ENCODE results near the gene ALDH2. TPM values are rescaled to one million over a fixed set of nuclear protein-coding genes. Genes with fewer than 3 reads are reported as not detected.
"Not testable (repeated sequence)": the region's sequence is repeated elsewhere in the genome, so short reads cannot be mapped to it uniquely, and the experiment has no call there.

ALDH2 gene
- total and polyA plus RNA-seq, 3 experiments from 2014 or later: 0.45 to 1.4 (median 1.2) TPM

DNA sequence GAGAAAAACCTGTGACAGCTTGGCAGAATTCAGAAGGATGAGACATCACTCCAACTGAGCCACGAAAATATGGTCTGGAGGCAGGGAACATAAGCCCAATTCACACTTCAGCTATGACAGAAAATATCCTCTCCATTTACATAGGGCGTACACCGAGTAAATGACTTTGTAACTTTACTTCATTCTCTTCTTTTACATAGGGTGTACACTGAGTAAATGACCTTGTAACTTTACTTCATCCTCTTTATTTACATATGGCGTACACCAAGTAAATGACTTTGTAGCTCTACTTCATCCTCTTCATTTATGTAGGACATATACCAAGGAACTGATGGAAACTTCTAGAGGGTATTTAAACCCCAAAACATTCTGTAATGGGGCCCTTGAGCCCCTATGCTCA lies 61.2 kb downstream of the ALDH2 start:
- Histone ChIP-seq H3K4me1 (ENCODE audit: insufficient read depth, low read length) (no peaks in the 10 kb centered on the region), H3K27me3 (ENCODE audit: insufficient read depth, low read length, poor library complexity, severe bottlenecking) (no peaks in the 10 kb centered on the region), H3K4me3 (ENCODE audit: low read length) (no peak overlapping the region), H3K27ac (ENCODE audit: low read depth, low read length) (no peak overlapping the region), H3K36me3 (ENCODE audit: insufficient read depth, low read length) (no peaks in the 10 kb centered on the region), H3K9me3 (ENCODE audit: low read length) (no peaks in the 10 kb centered on the region)
- DNase-seq: no peak
- Mint-ChIP-seq H3K27ac (peak overlapping the region in 1 of 8 donors; percentile 42), H3K4me1 (no peaks in the 10 kb centered on the region), H3K4me3 (no peak overlapping the region), H3K9me3 (peaks cover 0 to 2% (median 0%) of the 10 kb centered on the region in 5 donors), H3K36me3 (no peaks in the 10 kb centered on the region), H3K27me3 (peaks cover 7 to 21% of the 10 kb centered on the region in 2 donors)
- ChIA-PET CTCF (interaction anchor here (1.8 kb wide), 1 partner anchor 13 kb away, joined by 3 read pairs; no protein-coding TSS in a partner anchor), POLR2A (no interaction called here)

DNA sequence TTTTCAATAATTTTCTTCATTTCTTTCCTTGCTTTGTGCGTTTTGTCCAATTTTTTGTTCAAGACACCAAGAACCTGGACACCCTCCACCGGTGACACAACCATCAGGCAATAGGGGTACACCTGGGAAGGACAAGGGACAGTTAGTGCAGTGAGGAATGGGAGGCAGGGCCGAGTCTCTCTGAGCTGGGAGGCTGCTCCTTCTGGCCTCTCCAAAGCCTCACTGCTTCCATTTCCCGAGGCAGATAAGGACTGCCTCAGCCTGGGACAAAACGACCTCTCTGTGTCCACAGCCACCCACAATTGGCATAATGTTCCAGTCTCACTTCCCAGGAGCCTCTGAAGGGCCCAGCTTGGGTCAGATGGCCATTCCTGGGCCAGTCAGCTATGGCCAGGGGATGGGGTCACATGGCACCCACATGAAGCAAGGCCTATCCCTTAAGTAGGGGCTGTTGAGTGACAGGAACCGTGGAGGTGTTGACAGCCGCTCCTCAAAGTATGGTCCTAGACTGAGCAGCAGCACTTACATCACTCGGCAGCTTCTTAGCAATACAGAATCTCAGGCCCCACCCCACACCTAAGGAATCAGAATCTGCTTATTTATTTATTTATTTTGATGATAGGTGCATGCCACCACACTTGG lies 61.7 kb downstream of the ALDH2 start:
- H3K4me3 Mint-ChIP-seq: no peak overlapping the region
- H3K4me1 Mint-ChIP-seq: no peaks in the 10 kb centered on the region
- H3K4me3 ChIP-seq (ENCODE audit: low read length): no peak overlapping the region
- no peak for DNase-seq
- H3K27me3 ChIP-seq (ENCODE audit: insufficient read depth, low read length, poor library complexity, severe bottlenecking): no peaks in the 10 kb centered on the region
- peaks cover 0 to 2% (median 0%) of the 10 kb centered on the region in 5 donors for H3K9me3 Mint-ChIP-seq
- H3K27ac Mint-ChIP-seq: no peak overlapping the region
- no peaks in the 10 kb centered on the region for H3K36me3 ChIP-seq (ENCODE audit: insufficient read depth, low read length)
- no peaks in the 10 kb centered on the region for H3K36me3 Mint-ChIP-seq
- H3K4me1 ChIP-seq (ENCODE audit: insufficient read depth, low read length): no peaks in the 10 kb centered on the region
- H3K27ac ChIP-seq (ENCODE audit: low read depth, low read length): no peak overlapping the region
- POLR2A ChIA-PET: no interaction called here
- peaks cover 5 to 16% of the 10 kb centered on the region in 2 donors for H3K27me3 Mint-ChIP-seq
- CTCF ChIA-PET: no interaction called here
- no peaks in the 10 kb centered on the region for H3K9me3 ChIP-seq (ENCODE audit: low read length)

DNA sequence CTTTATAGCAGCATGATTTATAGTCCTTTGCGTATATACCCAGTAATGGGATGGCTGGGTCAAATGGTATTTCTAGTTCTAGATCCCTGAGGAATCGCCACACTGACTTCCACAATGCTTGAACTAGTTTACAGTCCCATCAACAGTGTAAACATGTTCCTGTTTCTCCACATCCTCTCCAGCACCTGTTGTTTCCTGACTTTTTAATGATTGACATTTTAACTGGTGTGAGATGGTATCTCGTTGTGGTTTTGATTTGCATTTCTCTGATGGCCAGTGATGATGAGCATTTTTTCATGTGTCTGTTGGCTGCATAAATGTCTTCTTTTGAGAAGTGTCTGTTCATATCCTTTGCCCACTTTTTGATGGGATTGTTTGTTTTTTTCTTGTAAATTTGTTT lies 62.9 kb downstream of the ALDH2 start:
- H3K4me1 Mint-ChIP-seq; POLR2A ChIA-PET; H3K27me3 Mint-ChIP-seq; H3K27me3 ChIP-seq (ENCODE audit: insufficient read depth, low read length, poor library complexity, severe bottlenecking); H3K9me3 Mint-ChIP-seq; H3K36me3 ChIP-seq (ENCODE audit: insufficient read depth, low read length); H3K4me3 ChIP-seq (ENCODE audit: low read length); H3K4me3 Mint-ChIP-seq; DNase-seq; H3K9me3 ChIP-seq (ENCODE audit: low read length); H3K4me1 ChIP-seq (ENCODE audit: insufficient read depth, low read length); H3K27ac ChIP-seq (ENCODE audit: low read depth, low read length); CTCF ChIA-PET; H3K27ac Mint-ChIP-seq; H3K36me3 Mint-ChIP-seq: not testable (repeated sequence)

DNA sequence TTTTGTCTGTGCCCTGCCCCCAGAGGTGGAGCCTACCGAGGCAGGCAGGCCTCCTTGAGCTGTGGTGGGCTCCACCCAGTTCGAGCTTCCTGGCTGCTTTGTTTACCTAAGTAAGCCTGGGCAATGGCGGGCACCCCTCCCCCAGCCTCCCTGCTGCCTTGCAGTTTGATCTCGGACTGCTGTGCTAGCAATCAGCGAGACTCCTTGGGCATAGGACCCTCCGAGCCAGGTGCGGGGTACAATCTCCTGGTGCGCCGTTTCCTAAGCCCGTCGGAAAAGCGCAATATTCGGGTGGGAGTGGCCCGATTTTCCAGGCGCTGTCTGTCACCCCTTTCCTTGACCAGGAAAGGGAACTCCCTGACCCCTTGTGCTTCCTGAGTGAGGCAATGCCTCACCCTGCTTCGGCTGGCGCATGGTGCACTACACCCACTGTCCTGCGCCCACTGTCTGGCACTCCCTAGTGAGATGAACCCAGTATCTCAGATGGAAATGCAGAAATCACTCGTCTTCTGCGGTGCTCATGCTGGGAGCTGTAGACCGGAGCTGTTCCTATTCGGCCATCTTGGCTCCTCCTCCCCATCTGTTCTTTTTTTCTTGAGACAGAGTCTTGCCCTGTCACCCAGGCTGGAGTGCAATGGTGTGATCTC lies 68.1 kb downstream of the ALDH2 start:
- POLR2A ChIA-PET; H3K27ac ChIP-seq (ENCODE audit: low read depth, low read length); H3K4me1 ChIP-seq (ENCODE audit: insufficient read depth, low read length); H3K27me3 ChIP-seq (ENCODE audit: insufficient read depth, low read length, poor library complexity, severe bottlenecking); H3K36me3 ChIP-seq (ENCODE audit: insufficient read depth, low read length); CTCF ChIA-PET; H3K27me3 Mint-ChIP-seq; H3K9me3 Mint-ChIP-seq; H3K9me3 ChIP-seq (ENCODE audit: low read length); H3K4me3 ChIP-seq (ENCODE audit: low read length): not testable (repeated sequence)
- Mint-ChIP-seq H3K27ac (peak overlapping the region in 5 of 8 donors; percentile 7 to 77 (median 24)), H3K4me1 (peaks cover 22 to 37% (median 31%) of the 10 kb centered on the region in 3 donors), H3K36me3 (peaks cover 0 to 18% (median 5%) of the 10 kb centered on the region in 3 donors), H3K4me3 (peak overlapping the region in 3 of 7 donors; percentile 26 to 47 (median 27))
- peak in 3 of 5 donors; percentile 33 to 58 (median 57) for DNase-seq

DNA sequence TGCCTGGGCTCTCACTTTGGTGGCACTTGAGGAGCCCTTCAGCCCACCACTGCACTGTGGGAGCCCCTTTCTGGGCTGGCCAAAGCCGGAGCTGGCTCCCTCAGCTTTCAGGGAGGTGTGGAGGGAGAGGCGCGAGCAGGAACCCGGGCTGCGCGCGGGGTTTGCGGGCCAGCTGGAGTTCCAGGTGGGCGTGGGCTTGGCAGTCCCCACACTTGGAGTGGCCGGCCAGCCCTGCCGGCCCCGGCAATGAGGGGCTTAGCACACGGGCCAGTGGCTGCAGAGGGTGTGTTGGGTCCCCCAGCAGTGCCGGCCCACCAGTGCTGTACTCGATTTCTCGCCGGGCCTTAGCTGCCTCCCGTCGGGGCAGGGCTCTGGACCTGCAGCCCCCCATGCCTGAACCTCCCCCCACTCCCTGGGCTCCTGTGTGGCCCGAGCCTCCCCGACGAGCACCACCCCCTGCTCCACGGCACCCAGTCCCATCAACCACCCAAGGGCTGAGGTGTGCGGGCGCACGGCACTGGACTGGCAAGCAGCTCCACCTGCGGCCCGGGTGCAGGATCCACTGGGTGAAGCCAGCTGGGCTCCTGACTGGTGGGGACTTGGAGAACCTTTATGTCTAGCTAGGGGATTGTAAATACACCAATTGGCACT lies 68.9 kb downstream of the ALDH2 start:
- peak overlapping the region in 2 of 8 donors; percentile 27 to 56 for H3K27ac Mint-ChIP-seq
- H3K4me1 Mint-ChIP-seq: peaks cover 30 to 45% (median 39%) of the 10 kb centered on the region in 3 donors
- H3K9me3 ChIP-seq (ENCODE audit: low read length); H3K36me3 ChIP-seq (ENCODE audit: insufficient read depth, low read length); H3K9me3 Mint-ChIP-seq; POLR2A ChIA-PET; H3K27ac ChIP-seq (ENCODE audit: low read depth, low read length); DNase-seq; H3K4me3 ChIP-seq (ENCODE audit: low read length); H3K27me3 ChIP-seq (ENCODE audit: insufficient read depth, low read length, poor library complexity, severe bottlenecking); H3K27me3 Mint-ChIP-seq: not testable (repeated sequence)
- peak overlapping the region in 1 of 7 donors; percentile 58 for H3K4me3 Mint-ChIP-seq
- CTCF ChIA-PET: interaction anchor here (0.9 kb wide), 1 partner anchor 23 kb away, joined by 3 read pairs; no protein-coding TSS in a partner anchor
- H3K4me1 ChIP-seq (ENCODE audit: insufficient read depth, low read length): peaks cover 14% of the 10 kb centered on the region
- peaks cover 0 to 25% (median 5%) of the 10 kb centered on the region in 3 donors for H3K36me3 Mint-ChIP-seq

DNA sequence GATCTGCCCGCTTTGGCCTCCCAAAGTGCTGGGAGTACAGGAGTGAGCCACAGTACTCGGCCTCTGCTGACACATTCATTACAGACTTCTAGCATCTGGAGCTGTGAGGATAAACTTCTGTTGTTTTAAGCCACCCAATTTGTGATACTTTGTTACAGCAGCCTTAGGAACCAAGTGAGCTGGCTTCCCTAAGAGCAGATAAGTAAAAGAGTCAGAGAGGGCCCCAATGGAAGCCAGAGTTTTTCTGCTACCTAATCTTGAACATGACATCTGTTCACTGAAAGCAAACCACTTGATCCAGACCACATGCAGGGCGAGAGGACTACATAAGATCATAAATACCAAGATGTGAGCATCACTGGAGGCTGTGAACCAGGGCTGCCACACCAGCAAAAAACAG lies 71.6 kb downstream of the ALDH2 start:
- Mint-ChIP-seq H3K4me1 (peaks cover 49 to 65% (median 58%) of the 10 kb centered on the region in 3 donors), H3K27me3 (peaks cover 0 to 2% of the 10 kb centered on the region in 2 donors), H3K9me3 (no peaks in the 10 kb centered on the region), H3K4me3 (peak overlapping the region in 4 of 7 donors; percentile 3 to 99 (median 15)), H3K36me3 (peaks cover 0 to 39% (median 7%) of the 10 kb centered on the region in 3 donors), H3K27ac (peak overlapping the region in 2 of 8 donors; percentile 29 to 99)
- peaks cover 24% of the 10 kb centered on the region for H3K4me1 ChIP-seq (ENCODE audit: insufficient read depth, low read length)
- ChIA-PET CTCF (no interaction called here), POLR2A (interaction anchor here (0.5 kb wide), 1 partner anchor 18 kb away, joined by 6 read pairs; no protein-coding TSS in a partner anchor)
- peaks cover 10% of the 10 kb centered on the region for H3K36me3 ChIP-seq (ENCODE audit: insufficient read depth, low read length)
- no peak overlapping the region for H3K27ac ChIP-seq (ENCODE audit: low read depth, low read length)
- no peaks in the 10 kb centered on the region for H3K9me3 ChIP-seq (ENCODE audit: low read length)
- H3K27me3 ChIP-seq (ENCODE audit: insufficient read depth, low read length, poor library complexity, severe bottlenecking): no peaks in the 10 kb centered on the region
- H3K4me3 ChIP-seq (ENCODE audit: low read length): no peak overlapping the region
- DNase-seq: no peak

DNA sequence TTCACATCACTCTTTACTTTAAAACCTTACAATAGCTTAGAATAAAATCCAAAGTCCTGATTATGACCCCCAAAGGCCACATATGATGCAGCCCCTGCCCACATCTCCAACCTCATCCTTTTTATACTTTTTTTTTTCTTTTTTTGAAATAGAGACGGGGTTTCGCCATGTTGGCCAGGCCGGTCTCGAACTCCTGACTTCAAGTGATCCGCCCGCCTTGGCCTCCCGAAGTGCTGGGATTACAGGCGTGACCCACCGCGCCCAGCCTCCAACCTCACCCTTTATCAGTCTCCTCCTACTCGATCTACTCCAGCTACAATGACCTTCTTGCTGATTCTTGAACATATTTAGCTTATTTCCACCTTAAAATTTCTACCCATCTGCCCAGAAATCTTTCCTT lies 74.1 kb downstream of the ALDH2 start:
- Histone ChIP-seq H3K4me1 (ENCODE audit: insufficient read depth, low read length) (peaks cover 40% of the 10 kb centered on the region), H3K27me3 (ENCODE audit: insufficient read depth, low read length, poor library complexity, severe bottlenecking) (no peaks in the 10 kb centered on the region), H3K27ac (ENCODE audit: low read depth, low read length) (peak overlapping the region; percentile 88), H3K36me3 (ENCODE audit: insufficient read depth, low read length) (peaks cover 10% of the 10 kb centered on the region), H3K4me3 (ENCODE audit: low read length) (peak overlapping the region; percentile 87), H3K9me3 (ENCODE audit: low read length) (no peaks in the 10 kb centered on the region)
- DNase-seq: no peak
- POLR2A ChIA-PET: interaction anchor here (0.6 kb wide), 1 partner anchor 1758 kb away, joined by 3 read pairs; no protein-coding TSS in a partner anchor
- CTCF ChIA-PET: interaction anchor here (0.7 to 2.1 kb wide), 4 partner anchors 14 to 543 kb away, joined by 3 to 8 read pairs (median 5); no protein-coding TSS in a partner anchor
- no peaks in the 10 kb centered on the region for H3K9me3 Mint-ChIP-seq
- H3K4me1 Mint-ChIP-seq: peaks cover 56 to 74% (median 69%) of the 10 kb centered on the region in 3 donors
- peak overlapping the region; percentile 98 to 100 (median 99) for H3K27ac Mint-ChIP-seq
- H3K27me3 Mint-ChIP-seq: peaks cover 0 to 2% of the 10 kb centered on the region in 2 donors
- H3K4me3 Mint-ChIP-seq: peak overlapping the region; percentile 94 to 100 (median 99)
- peaks cover 0 to 49% (median 7%) of the 10 kb centered on the region in 3 donors for H3K36me3 Mint-ChIP-seq

All from CD8-positive, alpha-beta memory T cell (primary cell).